Osteocyte (in vitro differentiated cells): ENCODE measurements around the gene DAAM1. TPM values are rescaled to one million over a fixed set of nuclear protein-coding genes. Genes with fewer than 3 reads are reported as not detected.
A peak's percentile ranks its signal among the peaks of the same experiment; 100 is the strongest.

Experiments
- DNase-seq: peaks from one replicate; pipeline ENCODE4 v3.0.0; 2021; ENCODE audit warnings: mixed read lengths; ENCODE audit not compliant: unreplicated experiment; ENCODE audit errors: extremely low spot score
- H3K27ac Mint-ChIP-seq: one replicate; pipeline ENCODE4 v1.8.0; 2021; ENCODE audit warnings: mild to moderate bottlenecking, mixed read lengths; ENCODE audit not compliant: unreplicated experiment
- H3K27me3 Mint-ChIP-seq: one replicate; pipeline ENCODE4 v1.8.0; 2021; ENCODE audit warnings: mixed read lengths; ENCODE audit not compliant: unreplicated experiment
- H3K36me3 Mint-ChIP-seq: one replicate; pipeline ENCODE4 v1.8.0; 2021; ENCODE audit warnings: mixed read lengths; ENCODE audit not compliant: unreplicated experiment
- H3K4me1 Mint-ChIP-seq: one replicate; pipeline ENCODE4 v1.8.0; 2021; ENCODE audit warnings: mixed read lengths; ENCODE audit not compliant: unreplicated experiment
- H3K4me3 Mint-ChIP-seq: one replicate; pipeline ENCODE4 v1.8.0; 2021; ENCODE audit warnings: mild to moderate bottlenecking, moderate library complexity, mixed read lengths; ENCODE audit not compliant: unreplicated experiment
- H3K9me3 Mint-ChIP-seq: one replicate; pipeline ENCODE4 v1.8.0; 2021; ENCODE audit warnings: mixed read lengths; ENCODE audit not compliant: unreplicated experiment
- total RNA-seq: library from RNA; stranded (reverse); gene quantifications from 2 replicates; pipeline ENCODE4 v1.2.1, GENCODE V29; 2021
- TF ChIP-seq, protein P1 (sequence below): fragments of 200-600 bp; sonication (generic); IDR thresholded peaks from 2 replicates; pipeline ENCODE4 v1.5.0; 2021; ENCODE audit warnings: antibody characterized with exemption, mild to moderate bottlenecking, moderate library complexity

DAAM1 gene
- total RNA-seq, 1 donor from 2014 or later: 22.8 TPM

DNA sequence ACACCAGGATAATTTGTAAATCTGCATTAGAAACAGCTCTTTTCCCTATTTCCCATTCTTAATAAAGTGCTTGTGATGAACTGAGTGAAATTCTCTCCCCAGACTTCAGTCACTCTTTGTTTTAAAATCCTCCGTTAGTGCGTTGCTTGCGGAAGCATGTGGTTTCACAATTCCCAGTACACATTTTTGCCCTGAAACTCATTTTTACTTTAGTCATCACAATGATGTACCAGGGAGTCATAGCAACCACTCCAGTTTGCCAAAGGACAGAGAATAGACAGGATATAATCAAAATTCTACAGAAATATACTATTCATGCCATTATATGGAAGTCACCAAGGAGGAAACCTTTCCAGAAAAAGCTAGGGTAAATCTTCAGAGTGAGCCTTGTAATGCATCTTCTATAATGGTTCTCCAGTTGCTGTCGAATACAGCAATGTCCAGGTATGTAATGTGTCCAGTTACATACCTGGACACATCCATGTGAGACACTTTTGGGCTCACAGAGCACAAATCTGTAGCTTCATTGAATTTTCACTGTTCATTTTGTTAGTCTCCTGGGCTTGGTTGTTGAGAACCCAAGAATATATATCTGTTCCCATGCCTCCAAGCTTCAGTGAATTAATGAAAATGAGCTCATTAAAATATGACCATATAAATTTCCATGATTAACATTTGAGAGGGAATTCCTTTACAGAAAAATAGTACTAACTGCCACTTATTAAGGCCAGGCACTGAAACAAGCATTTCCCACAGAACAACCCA lies 219.0 kb downstream of the DAAM1 start:
- H3K4me1 Mint-ChIP-seq: peaks cover 8% of the 10 kb centered on the region
- H3K9me3 Mint-ChIP-seq: peaks cover 25% of the 10 kb centered on the region
- DNase-seq: no peak
- peaks cover 6% of the 10 kb centered on the region for H3K27me3 Mint-ChIP-seq
- peaks cover 4% of the 10 kb centered on the region for H3K36me3 Mint-ChIP-seq
- H3K4me3 Mint-ChIP-seq: no peak overlapping the region
- TF ChIP-seq, protein P1, sequence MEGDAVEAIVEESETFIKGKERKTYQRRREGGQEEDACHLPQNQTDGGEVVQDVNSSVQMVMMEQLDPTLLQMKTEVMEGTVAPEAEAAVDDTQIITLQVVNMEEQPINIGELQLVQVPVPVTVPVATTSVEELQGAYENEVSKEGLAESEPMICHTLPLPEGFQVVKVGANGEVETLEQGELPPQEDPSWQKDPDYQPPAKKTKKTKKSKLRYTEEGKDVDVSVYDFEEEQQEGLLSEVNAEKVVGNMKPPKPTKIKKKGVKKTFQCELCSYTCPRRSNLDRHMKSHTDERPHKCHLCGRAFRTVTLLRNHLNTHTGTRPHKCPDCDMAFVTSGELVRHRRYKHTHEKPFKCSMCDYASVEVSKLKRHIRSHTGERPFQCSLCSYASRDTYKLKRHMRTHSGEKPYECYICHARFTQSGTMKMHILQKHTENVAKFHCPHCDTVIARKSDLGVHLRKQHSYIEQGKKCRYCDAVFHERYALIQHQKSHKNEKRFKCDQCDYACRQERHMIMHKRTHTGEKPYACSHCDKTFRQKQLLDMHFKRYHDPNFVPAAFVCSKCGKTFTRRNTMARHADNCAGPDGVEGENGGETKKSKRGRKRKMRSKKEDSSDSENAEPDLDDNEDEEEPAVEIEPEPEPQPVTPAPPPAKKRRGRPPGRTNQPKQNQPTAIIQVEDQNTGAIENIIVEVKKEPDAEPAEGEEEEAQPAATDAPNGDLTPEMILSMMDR: no peak
- peak overlapping the region; percentile 39 for H3K27ac Mint-ChIP-seq

DNA sequence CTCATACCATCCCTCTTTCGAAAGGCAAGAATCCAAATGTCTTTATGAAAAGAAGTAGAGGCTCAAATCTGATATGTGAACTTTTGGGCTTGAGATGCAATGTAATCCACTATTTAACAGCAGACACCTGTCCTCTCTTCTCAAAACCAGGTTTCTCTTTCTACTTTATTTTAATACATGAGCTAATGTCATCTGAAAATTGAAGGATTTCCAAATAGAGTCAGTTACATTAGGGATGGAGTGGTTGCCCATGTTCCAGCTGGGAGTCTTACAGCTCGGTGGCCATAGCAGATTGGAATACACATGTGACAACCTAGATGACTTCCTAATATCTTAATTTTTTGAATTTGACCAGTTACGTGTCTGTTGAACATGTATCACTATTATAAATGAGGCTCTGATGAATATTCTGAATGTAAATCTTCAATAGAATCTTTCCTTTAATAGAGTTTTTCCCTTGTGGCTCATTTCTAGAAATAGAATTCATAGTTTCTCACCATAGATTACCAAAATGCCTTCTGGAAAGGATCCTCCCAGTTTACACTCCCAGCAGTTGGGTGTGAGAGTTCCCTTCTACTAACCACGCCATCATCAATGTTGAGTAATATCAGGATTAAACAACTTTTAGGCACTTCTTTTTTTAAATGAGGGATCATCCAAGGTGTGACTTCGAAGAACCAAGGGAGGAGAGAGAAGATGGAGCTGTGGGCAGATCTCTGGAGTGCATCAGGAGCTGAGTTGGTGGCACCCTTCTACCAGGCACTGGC lies 227.6 kb downstream of the DAAM1 start:
- DNase-seq: no peak
- Mint-ChIP-seq H3K4me1 (no peaks in the 10 kb centered on the region), H3K27ac (no peak overlapping the region), H3K4me3 (no peak overlapping the region), H3K27me3 (no peaks in the 10 kb centered on the region), H3K9me3 (peaks cover 8% of the 10 kb centered on the region), H3K36me3 (no peaks in the 10 kb centered on the region)
- TF ChIP-seq, protein P1: no peak

DNA sequence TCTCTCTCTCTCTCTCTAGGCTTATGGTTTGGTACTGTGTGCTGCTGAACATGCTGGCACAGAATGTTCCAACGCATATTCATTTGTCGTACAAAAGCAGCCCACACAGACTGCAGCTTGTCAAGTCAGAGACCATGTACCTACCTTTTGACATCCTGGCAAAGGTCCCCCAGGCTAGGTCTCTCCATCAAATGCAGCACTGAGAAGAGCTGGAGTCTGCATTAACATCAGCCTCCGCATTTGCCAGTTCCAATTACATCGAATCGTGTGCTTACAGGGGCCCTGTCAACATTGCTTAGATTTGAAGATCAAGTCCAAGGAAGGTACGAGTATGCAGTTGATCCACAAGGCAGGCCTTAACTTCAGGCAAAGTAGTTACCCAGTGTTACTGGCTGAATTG lies 228.8 kb downstream of the DAAM1 start:
- TF ChIP-seq, protein P1: no peak
- no peak overlapping the region for H3K27ac Mint-ChIP-seq
- no peaks in the 10 kb centered on the region for H3K4me1 Mint-ChIP-seq
- H3K9me3 Mint-ChIP-seq: no peaks in the 10 kb centered on the region
- DNase-seq: no peak
- H3K27me3 Mint-ChIP-seq: no peaks in the 10 kb centered on the region
- no peaks in the 10 kb centered on the region for H3K36me3 Mint-ChIP-seq
- no peak overlapping the region for H3K4me3 Mint-ChIP-seq

DNA sequence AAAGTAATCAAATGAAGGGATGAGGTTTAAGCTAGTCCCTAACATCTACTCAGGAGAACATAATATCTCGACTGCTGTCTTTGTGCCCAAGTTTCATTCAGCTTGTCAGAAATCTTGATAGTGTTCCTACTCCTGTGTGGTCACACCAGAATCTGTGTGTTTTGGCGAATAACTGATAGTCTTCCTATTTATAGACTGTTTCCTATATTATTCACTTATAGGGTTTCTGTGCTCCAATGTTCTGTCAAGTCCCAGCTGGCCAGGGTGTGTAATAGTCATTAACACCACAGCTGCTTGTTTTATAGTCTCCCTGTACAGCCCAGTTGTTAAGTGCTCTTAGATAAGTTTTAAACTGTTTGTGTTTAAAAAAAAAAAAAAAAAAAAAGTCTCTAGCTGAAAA lies 230.8 kb downstream of the DAAM1 start:
- TF ChIP-seq, protein P1: no peak
- H3K27ac Mint-ChIP-seq: no peak overlapping the region
- H3K4me1 Mint-ChIP-seq: no peaks in the 10 kb centered on the region

More for the DNA sequence above, 230.8 kb downstream of the DAAM1 start:
- DNase-seq: no peak
- H3K36me3 Mint-ChIP-seq: no peaks in the 10 kb centered on the region
- H3K4me3 Mint-ChIP-seq: no peak overlapping the region
- no peaks in the 10 kb centered on the region for H3K9me3 Mint-ChIP-seq
- no peaks in the 10 kb centered on the region for H3K27me3 Mint-ChIP-seq
